HL-60/S4 treated with phorbol 12-myristate 13-acetate at 8.2 ng/mL for 4 days and 3 days (cell line): ENCODE data around the gene DCDC2C.

Experiments used
- in situ Hi-C: fragments of 300-500 bp; cut with MboI; formaldehyde crosslinking; loops from 2 replicates; pipeline ENCODE4 v1.15.0; 2022; ENCODE audit warnings: low sequenced_read_pairs

The DCDC2C gene

GRCh38 chr2:3672861-3673678 lies 30.3 kb upstream of the DCDC2C start:
- in situ Hi-C loops: no loop called here

DNA sequence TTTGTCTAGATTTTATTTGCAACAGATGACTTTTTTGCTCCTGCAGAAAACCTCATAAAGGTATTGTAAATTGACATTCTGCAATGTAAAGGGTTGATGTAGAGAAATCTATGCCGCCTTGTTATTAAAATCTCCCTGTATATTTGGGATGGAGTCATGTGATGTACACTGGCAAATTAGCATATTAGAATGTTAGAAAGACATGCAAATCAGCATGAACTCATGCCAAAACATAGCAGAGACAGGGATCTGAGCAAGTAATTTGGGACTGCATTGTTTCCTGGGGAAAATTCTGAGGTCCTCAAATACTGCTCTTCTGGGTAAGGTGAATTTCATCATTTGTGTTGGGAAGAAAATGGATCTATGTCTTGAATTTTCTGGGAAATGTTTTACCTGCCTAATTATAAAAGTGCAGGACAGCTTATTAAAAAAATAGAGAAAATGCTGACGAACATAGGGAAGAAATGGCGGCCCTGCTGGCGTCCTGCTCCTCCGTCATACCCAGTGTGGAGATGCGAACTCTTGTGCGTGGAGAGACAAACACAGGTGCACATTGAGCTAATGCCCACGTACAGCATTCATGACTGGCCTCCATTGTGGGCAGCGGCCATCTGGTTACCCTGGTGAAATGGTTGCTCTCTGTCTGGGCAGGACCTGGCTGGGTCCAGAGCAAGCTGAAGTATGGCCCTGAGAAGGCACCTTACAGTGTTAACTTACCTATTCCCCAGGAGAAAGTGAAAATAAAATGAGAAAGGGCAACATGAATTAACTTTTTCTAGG lies 29.1 kb upstream of the DCDC2C start:
- in situ Hi-C loops: no loop called here

GRCh38 chr2:3675687-3676086 lies 27.7 kb upstream of the DCDC2C start:
- in situ Hi-C loops: no loop called here

DNA sequence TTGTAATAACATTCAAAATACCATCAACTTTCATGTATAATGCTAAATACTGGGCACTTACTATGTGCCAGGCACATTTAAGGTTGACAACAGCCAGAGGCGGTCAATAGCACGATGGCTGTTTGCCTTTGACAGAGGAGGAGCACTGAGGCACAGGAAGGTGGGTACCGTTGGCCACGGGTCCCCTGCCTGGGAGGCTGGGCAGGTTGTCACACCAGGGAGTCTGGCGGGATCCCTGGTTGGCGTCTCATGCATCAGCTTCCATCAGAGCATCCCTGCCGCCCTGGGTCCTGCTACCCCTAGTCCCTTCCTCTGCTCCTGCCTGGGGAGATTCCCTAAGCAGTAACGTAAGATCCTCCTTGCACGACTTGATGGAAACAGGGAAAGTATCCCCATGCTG lies 25.9 kb upstream of the DCDC2C start:
- in situ Hi-C loops: no loop called here

- in situ Hi-C loops: no loop called here
Measured at GRCh38 chr2:3678212-3678611, 25.2 kb upstream of the DCDC2C start.

DNA sequence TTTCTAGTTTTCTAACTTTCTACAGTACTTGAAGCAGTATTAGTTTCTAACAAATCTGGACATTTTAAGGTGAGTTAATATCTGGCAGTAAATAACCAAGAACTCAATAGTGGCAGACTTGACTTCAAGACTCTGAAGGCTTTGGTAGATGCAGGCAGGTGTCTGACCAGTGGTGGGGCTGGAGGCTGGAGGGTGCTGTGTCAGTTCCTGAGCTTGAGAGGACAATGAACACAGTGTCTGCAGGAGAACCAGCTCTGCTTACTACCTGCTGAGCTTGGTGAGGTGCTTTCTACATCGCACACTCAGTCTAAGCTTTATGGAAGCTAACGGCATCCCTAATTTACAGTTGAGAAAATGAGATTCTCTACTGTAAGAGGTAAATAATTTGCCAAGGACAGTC lies 24.2 kb upstream of the DCDC2C start:
- in situ Hi-C loops: no loop called here

- in situ Hi-C loops: no loop called here
Measured at GRCh38 chr2:3679616-3680393, 23.6 kb upstream of the DCDC2C start.

- in situ Hi-C loops: no loop called here
Measured at GRCh38 chr2:3680548-3681345, 22.6 kb upstream of the DCDC2C start.

DNA sequence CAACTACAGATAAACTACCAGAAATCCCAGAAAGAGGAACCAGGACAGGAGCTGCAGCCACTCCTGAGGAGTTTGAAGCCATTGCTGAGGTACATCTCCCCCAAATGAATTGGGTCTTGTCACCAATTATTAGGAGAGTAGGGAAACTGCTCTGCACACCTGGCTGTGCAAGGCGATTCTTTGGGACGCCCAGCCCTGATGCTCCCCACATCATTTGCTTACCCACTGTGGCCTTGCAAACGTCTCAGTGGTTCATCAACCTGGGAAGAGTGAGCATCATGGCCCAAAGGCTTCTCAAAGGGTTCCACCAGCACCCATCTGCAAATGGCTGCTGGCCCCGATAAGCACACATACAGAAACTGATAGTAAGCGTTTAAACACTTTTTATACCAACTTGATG lies 21.8 kb upstream of the DCDC2C start:
- in situ Hi-C loops: no loop called here

DNA sequence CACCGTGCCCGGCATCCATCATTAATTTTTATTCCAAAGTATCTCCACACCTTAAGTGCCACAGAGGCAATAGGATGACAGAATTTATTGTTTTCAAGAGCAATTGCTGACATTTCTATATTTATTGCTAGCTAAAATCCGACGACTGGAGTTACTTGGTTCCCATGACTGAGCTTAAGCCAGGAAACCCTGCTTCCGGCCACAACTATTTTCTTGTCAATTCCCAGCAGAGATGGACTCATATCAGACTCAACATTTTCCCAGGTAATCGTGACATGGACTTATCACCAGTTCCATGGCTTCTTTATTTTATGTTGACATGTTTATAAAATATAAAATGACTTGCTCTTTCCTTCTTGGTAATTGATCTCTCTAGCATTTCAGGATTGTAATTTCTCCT lies 20.6 kb upstream of the DCDC2C start:
- in situ Hi-C loops: no loop called here

DNA sequence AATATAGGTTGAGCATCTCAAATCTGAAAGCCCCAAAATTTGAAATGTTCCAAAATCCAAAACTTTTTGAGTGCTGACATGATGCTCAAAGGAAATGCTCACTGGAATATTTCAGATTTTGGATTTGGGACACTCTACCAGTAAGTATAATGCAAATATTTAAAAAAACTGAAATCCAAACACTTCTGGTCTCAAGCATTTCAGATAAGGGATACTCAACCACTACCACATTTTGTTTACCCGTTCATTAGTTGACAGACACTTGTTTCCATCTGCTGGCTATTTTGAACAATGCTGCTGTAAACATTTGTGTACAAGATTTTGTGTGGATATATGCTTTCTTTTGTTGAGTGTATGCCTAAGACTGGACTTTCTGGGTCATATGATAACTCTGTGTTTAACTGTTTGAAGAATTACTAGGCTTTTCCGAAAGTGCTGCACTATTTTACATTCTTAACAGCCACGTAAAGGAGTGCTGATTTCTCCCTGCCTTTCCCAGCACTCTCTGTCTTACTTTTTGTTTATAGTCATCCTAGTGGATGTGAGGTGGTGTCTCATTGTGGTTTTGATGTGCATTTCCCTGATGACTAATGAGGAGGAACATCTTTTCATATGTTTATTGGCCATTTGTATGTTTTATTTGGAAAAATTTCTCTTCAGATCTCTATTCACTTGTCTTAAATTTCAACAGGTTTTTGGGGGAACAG lies 19.5 kb upstream of the DCDC2C start:
- in situ Hi-C loops: no loop called here

DNA sequence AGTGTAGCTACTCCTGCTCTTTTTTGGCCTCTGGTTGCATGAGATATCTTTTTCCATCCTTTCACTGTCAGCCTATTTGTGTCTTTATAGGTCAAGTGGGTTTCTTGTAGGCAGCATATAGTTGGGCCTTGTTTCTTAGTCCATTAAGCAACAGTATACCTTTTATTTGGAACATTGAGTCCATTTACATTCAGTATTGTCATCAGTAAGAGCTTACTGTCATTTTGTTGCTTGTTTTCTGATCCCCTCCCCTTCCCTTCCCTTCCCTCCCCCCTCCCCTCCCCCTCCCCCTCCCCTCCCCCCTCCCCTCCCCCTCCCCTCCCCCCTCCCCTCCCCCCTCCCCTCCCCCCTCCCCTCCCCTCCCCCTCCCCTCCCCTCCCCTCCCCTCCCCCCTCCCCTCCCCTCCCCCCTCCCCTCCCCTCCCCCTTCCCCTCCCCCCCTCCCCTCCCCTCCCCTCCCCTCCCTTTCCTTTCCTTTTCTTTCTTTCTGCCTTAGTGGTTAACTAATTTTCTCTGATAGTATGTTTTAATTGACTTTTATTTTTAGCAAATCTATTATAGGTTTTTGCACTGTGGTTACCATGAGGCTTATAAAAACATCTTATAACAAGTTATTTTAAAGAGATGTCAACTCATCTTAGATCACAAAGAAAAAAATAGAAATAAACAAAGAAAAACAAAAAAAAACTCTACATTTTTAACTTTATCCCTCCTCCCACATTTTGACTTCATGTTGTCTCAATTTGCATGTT lies 13.2 kb upstream of the DCDC2C start:
- in situ Hi-C loops: no loop called here

DNA sequence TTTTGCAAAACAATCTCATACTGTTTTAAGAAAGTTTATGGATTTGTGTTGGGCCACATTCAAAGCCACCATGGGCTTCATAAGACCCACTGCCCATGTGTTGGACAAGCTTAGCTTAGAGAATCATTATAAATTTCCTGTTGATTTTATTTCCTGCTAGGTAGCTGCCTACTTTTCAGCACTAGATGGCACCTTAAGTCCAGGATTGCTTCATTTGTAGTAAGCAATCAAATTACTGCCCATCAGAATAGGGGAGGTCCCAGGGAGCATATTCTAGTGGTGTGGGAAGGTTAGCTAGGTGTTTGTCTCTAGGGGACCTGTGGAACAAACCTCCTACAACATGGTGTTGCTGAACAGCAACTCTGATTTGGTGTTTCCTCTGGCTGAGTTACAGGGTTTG lies 11.0 kb upstream of the DCDC2C start:
- in situ Hi-C loops: no loop called here

- in situ Hi-C loops: no loop called here
Measured at GRCh38 chr2:3696545-3696944, 6.8 kb upstream of the DCDC2C start.

DNA sequence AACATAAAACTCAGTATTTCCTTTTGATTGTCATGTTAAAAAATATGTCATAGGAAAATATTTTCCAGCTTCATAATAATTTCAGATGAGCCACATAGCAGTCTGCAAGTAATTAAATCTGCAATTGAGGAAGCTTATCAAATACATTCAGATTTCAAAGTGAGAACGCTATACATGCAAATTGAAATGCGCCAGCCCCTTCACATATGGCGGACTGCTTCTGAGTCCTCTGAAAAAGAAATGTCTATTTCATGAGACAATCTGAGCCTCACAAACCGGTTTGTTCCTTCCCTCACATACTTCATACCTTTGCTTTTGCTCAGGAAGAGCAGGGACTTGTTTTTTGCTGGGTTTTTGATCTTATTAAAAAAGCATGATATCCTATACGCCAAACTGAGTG lies 2.3 kb upstream of the DCDC2C start:
- in situ Hi-C loops: no loop called here

GRCh38 chr2:3703757-3704355 lies 481 bp downstream of the DCDC2C start:
- in situ Hi-C loops: no loop called here

- in situ Hi-C loops: no loop called here
Measured at GRCh38 chr2:3704692-3705091, 1.3 kb downstream of the DCDC2C start.

DNA sequence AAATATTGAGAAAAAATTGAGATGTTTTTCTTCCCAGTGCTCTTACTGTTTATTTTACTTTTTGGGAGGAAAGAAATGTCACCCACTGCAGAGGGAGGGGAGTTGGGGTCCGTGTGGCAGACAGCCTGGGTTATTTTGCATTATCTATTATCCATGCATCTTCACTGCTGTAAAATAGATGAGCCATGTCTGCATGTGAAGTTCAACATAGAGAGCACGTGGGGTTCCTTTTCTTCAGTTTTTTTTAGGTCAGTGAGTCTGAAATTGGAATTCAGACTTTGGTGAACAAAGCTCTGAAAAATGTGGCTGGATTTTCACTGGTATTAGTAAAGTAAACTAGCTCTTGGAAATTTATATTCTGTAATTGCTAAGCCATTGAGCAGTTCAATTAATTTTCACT lies 2.4 kb downstream of the DCDC2C start:
- in situ Hi-C loops: no loop called here

DNA sequence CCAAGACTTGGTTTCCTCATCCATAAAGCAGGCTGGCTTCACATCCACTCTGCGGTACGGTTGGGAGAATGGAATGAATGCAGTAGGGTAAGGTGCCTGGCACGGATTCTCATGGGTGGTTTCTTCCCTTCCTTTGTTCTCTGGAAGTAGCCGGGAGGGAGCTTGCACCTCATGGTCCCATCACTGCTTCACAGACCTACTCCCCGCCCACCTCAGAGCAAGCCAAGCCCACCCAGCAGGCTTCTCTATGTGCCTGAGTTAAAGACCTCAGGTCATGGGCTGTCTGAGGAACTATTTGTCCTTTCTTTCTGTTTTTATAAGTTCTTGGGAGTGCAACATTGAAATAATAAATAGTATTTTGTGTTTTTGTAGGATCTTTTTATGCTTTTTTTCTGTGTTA lies 3.5 kb downstream of the DCDC2C start:
- in situ Hi-C loops: no loop called here
